Subcutaneous abdominal adipose tissue (tissue), 5 donors: ENCODE results near the gene ANKFN1.

Experiments used
- H3K27ac ChIP-seq: one replicate; pipeline ENCODE4 v1.7.0; 2013; ENCODE audit warnings: low read depth, mild to moderate bottlenecking, inconsistent platforms, low read length, moderate library complexity
- H3K27me3 ChIP-seq, 5 donors: one replicate each; pipeline ENCODE4 v1.7.0; 2013; ENCODE audit warnings: low read length in 5 of 5, inconsistent platforms in 1 of 5; ENCODE audit not compliant: control insufficient read depth in 5 of 5, insufficient read depth in 4 of 5
- H3K36me3 ChIP-seq, 5 donors: one replicate each; pipeline ENCODE4 v1.7.0; 2013; ENCODE audit warnings: low read length in 5 of 5; ENCODE audit not compliant: control insufficient read depth in 5 of 5, insufficient read depth in 5 of 5
- H3K4me1 ChIP-seq, 5 donors: one replicate each; pipeline ENCODE4 v1.7.0; 2013; ENCODE audit warnings: low read length in 5 of 5, mild to moderate bottlenecking in 3 of 5, moderate library complexity in 1 of 5; ENCODE audit not compliant: control insufficient read depth in 5 of 5, insufficient read depth in 5 of 5
- H3K4me3 ChIP-seq, 5 donors: one replicate each; pipeline ENCODE4 v1.7.0; 2013; ENCODE audit warnings: low read length in 5 of 5, low read depth in 1 of 5
- H3K9ac ChIP-seq, 5 donors: one replicate each; pipeline ENCODE4 v1.7.0; 2013; ENCODE audit warnings: low read length in 5 of 5, mild to moderate bottlenecking in 4 of 5, moderate library complexity in 3 of 5
- H3K9me3 ChIP-seq, 5 donors: one replicate each; pipeline ENCODE4 v1.7.0; 2013; ENCODE audit warnings: low read length in 5 of 5; ENCODE audit not compliant: control insufficient read depth in 5 of 5
- donor health status: healthy.
- donor health status: healthy.
- donor health status: healthy.
- donor health status: healthy.
- donor health status: healthy.

ANKFN1 gene

DNA sequence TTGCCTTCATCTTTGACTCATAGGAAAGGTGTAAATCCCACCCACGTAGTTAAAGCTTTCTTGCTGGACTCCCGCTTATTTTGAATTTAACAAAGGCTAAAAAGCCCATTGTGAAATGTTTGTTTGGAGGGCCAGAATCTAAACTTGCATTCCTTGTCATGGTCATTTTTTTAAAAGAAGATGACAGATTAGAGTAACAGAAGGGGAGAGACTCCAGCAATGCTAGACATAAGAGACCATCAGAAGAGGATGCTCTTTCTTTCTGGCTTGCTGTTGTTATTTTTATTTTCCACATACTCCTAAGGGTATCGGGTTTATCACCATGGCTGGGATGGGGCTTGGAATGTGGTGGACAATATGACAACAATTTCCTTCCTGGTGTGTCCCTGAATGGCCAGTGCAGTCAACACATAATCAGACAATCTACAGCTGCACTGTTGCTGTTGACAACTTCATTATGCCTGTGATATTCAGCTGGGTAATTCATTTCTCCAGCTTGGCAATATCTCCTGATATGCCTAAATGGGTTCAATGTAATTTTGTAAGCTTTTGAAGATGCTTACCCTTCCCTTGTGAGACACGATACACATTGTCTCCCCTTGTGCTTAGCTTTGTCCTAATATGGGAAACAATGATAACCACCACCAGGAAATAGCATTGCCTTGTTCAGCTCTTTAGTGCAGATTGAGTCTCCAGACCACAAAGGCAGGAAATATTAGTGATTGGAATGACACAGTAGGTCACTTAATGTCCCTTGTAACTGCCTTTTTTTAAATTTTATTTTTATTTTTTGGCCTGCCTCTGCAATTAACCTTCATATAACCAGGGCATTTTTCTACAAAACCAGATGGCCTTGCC lies 164.3 kb downstream of the ANKFN1 start:
- no peak overlapping the region for H3K27ac ChIP-seq
- H3K4me1 ChIP-seq, result peaks cover 0 to 5% (median 0%) of the 10 kb centered on the region in 5 donors
- no peak overlapping the region for H3K4me3 ChIP-seq
- no peak overlapping the region for H3K9ac ChIP-seq
- H3K36me3 ChIP-seq, result no peaks in the 10 kb centered on the region
- H3K27me3 ChIP-seq, result peaks cover 0 to 5% (median 4%) of the 10 kb centered on the region in 5 donors
- no peaks in the 10 kb centered on the region for H3K9me3 ChIP-seq

DNA sequence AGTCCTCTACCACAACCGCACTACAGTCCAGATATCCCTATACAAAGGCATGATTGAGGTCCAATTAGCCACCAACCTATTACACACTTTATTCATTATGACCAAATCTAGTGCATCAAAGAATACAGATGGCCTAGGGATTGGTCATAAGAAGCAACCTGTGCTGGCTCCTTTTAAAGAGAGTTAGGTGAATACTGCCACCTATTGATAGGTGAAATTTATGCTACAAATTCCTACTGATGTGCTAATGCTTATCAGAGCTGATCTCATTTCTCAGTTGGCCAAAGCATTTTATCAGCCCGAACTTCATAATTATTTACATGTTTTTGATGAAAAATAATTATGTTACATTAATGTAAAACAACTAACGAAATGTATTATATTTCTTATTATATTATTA lies 166.3 kb downstream of the ANKFN1 start:
- H3K36me3 ChIP-seq, result no peaks in the 10 kb centered on the region
- H3K27ac ChIP-seq, result no peak overlapping the region
- no peaks in the 10 kb centered on the region for H3K9me3 ChIP-seq
- H3K4me1 ChIP-seq, result peaks cover 0 to 5% (median 0%) of the 10 kb centered on the region in 5 donors
- H3K9ac ChIP-seq, result no peak overlapping the region
- H3K4me3 ChIP-seq, result no peak overlapping the region
- peaks cover 0 to 6% (median 4%) of the 10 kb centered on the region in 5 donors for H3K27me3 ChIP-seq

DNA sequence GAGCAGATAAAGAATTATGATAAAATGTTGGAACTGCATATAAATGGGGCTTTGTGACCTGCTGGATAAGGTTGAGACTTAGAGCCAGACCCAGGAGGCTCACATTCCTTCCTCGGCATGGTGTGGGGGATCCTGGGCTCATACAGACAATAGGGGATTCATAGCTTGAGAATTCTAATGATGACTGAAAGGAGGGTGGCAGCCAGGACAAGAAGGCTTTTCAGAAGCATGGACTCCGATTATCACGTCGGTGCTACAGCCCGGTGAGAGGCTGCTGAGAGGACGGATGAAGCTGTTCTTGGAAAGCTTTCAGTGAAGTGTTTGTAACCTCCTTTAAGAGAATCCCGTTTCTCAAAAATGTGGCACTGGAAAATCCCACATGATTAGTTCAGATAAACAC lies 167.2 kb downstream of the ANKFN1 start:
- Histone ChIP-seq H3K9ac (no peak overlapping the region), H3K9me3 (no peaks in the 10 kb centered on the region), H3K27me3 (peaks cover 0 to 6% (median 4%) of the 10 kb centered on the region in 5 donors), H3K36me3 (no peaks in the 10 kb centered on the region), H3K27ac (no peak overlapping the region), H3K4me3 (no peak overlapping the region), H3K4me1 (peaks cover 0 to 5% (median 0%) of the 10 kb centered on the region in 5 donors)

DNA sequence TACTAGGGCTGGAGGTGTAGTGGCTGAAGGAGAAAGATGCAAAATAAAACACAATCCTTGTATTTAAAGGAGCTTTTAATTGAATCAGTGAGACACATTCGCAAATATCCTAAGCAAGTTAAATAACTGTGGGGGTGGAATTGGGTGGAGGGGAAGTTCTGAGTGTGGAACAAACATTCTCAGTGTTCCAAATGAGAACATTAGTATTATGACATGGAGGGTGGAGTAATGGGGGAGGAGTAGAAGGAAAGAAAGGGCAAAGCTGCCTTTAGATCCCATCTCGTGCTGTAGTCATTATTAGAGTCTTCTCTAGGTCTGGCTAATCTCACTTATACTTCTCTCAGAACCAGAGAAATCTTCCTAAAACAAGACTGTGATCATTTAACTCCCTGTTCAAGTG lies 169.7 kb downstream of the ANKFN1 start:
- H3K9ac ChIP-seq, result no peak overlapping the region
- H3K36me3 ChIP-seq, result no peaks in the 10 kb centered on the region
- H3K4me3 ChIP-seq, result no peak overlapping the region
- peaks cover 0 to 9% (median 8%) of the 10 kb centered on the region in 5 donors for H3K27me3 ChIP-seq
- H3K27ac ChIP-seq, result no peak overlapping the region
- no peaks in the 10 kb centered on the region for H3K4me1 ChIP-seq
- H3K9me3 ChIP-seq, result no peaks in the 10 kb centered on the region

DNA sequence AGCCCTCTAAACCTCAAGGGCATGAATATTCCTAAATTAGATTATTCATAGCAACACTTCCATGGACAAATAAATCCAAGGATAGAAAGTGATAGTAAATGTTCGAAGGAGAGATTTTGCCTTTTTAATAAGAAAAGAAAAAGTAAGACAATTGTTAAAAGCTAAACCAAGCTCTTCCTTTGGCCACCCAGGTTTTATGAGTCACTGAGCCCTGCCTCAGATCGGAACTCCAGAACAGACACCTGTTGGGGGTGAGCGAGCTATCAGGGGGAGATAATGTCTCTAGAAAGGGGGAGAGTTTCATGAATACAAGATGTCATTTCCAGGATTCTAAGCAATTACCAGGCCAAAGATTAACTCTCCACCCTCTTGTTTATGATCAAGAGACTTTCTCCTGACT lies 171.4 kb downstream of the ANKFN1 start:
- H3K27me3 ChIP-seq, result peaks cover 0 to 9% (median 8%) of the 10 kb centered on the region in 5 donors
- H3K27ac ChIP-seq, result no peak overlapping the region
- H3K9me3 ChIP-seq, result no peaks in the 10 kb centered on the region
- H3K4me1 ChIP-seq, result no peaks in the 10 kb centered on the region
- no peak overlapping the region for H3K4me3 ChIP-seq
- H3K36me3 ChIP-seq, result no peaks in the 10 kb centered on the region
- no peak overlapping the region for H3K9ac ChIP-seq

DNA sequence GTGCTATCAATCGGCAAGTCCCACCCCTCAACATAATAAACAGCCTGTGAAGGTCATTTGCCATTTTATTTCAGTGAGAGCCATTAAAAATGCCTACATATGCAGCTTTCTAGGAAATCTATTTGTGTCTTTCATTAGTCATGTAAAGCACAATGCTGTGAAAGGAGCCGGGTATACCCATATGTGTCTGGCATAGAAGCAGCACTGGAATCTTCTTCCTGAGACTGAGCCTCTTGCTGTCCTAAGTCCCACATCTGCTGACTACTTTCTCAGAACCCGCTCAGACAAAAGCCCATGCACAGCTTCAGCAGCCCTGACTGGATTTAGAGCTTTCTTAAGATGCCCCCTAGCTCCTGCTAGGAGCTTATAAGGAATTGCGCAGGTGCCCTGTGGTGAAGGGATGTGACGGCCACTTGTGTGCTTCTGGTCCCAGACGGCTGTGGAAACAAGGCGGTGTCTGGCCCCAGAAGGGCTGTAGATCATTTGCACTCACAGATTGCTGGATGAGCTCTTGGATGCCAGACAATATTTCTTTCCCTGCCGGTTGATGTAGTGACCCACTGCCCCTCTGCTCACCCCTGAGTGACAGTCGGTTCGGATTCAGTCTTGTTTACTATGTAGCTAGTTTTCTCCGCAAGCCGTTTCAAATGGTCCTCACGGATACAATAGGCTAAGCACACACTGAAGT lies 172.2 kb downstream of the ANKFN1 start:
- H3K4me3 ChIP-seq, result no peak overlapping the region
- no peak overlapping the region for H3K9ac ChIP-seq
- peaks cover 0 to 9% (median 8%) of the 10 kb centered on the region in 5 donors for H3K27me3 ChIP-seq
- no peaks in the 10 kb centered on the region for H3K9me3 ChIP-seq
- H3K36me3 ChIP-seq, result no peaks in the 10 kb centered on the region
- H3K4me1 ChIP-seq, result no peaks in the 10 kb centered on the region
- no peak overlapping the region for H3K27ac ChIP-seq

DNA sequence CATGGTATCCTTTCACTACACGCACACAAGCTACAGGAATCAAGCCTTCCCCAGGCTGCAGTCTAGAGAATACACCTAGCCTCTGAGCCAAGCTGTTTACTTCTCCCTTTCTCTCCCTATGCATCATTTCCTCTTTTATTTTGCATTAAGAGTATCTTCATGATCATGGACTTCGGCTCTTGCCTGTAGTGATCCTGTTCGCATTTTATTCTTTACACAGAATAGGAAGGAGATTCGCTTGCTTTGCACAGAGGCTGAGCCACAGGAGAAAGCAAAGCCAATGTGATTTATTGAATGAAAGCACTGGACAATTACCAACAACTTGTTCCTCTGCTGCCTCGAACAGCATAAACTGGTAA lies 172.7 kb downstream of the ANKFN1 start:
- peaks cover 0 to 9% (median 8%) of the 10 kb centered on the region in 5 donors for H3K27me3 ChIP-seq
- H3K36me3 ChIP-seq, result no peaks in the 10 kb centered on the region
- no peaks in the 10 kb centered on the region for H3K4me1 ChIP-seq
- H3K27ac ChIP-seq, result no peak overlapping the region
- H3K4me3 ChIP-seq, result no peak overlapping the region
- no peak overlapping the region for H3K9ac ChIP-seq
- no peaks in the 10 kb centered on the region for H3K9me3 ChIP-seq

DNA sequence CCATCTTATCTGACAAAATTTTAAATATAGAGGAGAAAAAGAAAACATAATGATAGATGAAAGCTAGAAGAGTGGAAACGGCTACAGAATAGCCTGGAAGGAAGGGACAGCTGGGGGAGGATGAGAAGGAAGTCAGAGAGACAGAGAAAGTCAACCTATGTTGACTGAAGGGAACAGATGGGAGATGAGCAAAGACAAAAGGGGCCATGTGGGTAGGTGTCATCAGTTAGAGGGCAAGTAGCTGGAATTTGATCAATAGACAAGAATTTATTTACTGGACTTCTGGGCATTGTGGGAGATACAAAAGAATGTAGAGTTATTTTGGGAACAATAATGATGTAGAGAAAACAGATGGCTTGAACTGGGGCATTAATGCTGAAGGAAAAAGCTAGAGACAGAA lies 194.4 kb downstream of the ANKFN1 start:
- no peaks in the 10 kb centered on the region for H3K4me1 ChIP-seq
- H3K27ac ChIP-seq, result no peak overlapping the region
- H3K36me3 ChIP-seq, result no peaks in the 10 kb centered on the region
- H3K9me3 ChIP-seq, result peaks cover 0 to 8% (median 0%) of the 10 kb centered on the region in 5 donors
- no peak overlapping the region for H3K9ac ChIP-seq
- no peak overlapping the region for H3K4me3 ChIP-seq
- no peaks in the 10 kb centered on the region for H3K27me3 ChIP-seq

DNA sequence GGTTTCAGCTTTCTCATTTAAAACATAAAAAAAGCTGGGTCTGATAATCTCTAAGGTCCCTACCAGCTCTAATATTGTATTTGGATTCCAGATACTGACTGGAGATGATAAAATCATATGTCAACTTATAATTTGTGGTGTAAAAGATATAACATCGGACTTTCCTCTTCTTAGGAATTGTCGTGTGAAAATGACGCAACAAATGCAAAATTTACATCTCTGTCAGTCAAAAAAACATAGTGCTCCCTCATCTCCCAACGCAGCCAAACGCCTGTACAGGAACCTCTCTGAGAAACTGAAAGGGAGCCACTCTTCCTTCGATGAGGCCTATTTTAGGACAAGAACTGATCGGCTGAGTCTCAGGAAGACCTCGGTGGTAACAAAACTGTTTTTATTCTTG lies 197.3 kb downstream of the ANKFN1 start:
- Histone ChIP-seq H3K36me3 (no peaks in the 10 kb centered on the region), H3K4me1 (no peaks in the 10 kb centered on the region), H3K9me3 (peaks cover 0 to 4% (median 0%) of the 10 kb centered on the region in 5 donors), H3K9ac (no peak overlapping the region), H3K27ac (no peak overlapping the region), H3K27me3 (no peaks in the 10 kb centered on the region), H3K4me3 (no peak overlapping the region)

DNA sequence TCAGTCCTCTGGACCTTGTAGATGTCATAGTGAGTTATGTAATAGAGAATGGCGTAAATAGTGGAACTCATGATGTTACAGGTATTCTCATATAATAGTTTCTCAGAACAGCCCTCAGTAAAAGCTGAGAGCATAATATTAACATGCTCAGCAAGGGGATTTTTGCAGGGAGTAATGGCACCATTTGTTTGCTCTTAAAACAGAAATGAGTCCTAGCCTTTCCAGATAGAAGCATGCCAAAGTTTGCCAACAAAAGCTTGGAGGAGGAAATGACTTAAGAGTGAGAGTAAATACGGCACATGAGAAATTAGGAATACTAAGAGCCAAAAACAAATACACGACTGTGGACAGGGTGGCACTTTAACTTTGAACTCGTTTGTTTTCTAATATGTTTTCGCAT lies 198.4 kb downstream of the ANKFN1 start:
- no peaks in the 10 kb centered on the region for H3K9me3 ChIP-seq
- no peak overlapping the region for H3K4me3 ChIP-seq
- no peaks in the 10 kb centered on the region for H3K36me3 ChIP-seq
- no peak overlapping the region for H3K27ac ChIP-seq
- no peaks in the 10 kb centered on the region for H3K4me1 ChIP-seq
- H3K27me3 ChIP-seq, result no peaks in the 10 kb centered on the region
- no peak overlapping the region for H3K9ac ChIP-seq
